ENCODE measurements around the gene ABCA13. TPM values are rescaled to one million over a fixed set of nuclear protein-coding genes. Genes with fewer than 3 reads are reported as not detected.
A peak's percentile ranks its signal among the peaks of the same experiment; 100 is the strongest.

The ABCA13 gene
- total RNA-seq = 0.35 TPM
- long read RNA-seq, partial matches to known transcripts = 1 of 1 reads
- long read RNA-seq, other reads (novel, unspliced or antisense) = 0 of 1 reads

GRCh38 chr7:48171202-48171601, at the start of gene ABCA13:
Gene ABCA13 (plus strand): TSS chr7:48171458. CDS start chr7:48171484, 26 bp downstream.
- intact Hi-C loops (cut with DNase I) = no loop called here
- TF ChIP-seq CTCF (IDR thresholded peaks at IDR 0.05) = no peak
- Histone ChIP-seq H3K4me3 (no peak within 1 kb of the TSS), H3K27me3 (no peaks in the 10 kb centered on the region), H3K36me3 (no peaks in the 10 kb centered on the region), H3K27ac (no peak within 1 kb of the TSS), H3K4me1 (no peaks in the 10 kb centered on the region), H3K9me3 (no peaks in the 10 kb centered on the region)
- ATAC-seq (peak; percentile 34), DNase-seq (no peak)

GRCh38 chr7:48126037-48126436, 45.2 kb upstream of the ABCA13 start:
- intact Hi-C loops (cut with DNase I) = no loop called here
- no peak for TF ChIP-seq CTCF (IDR thresholded peaks at IDR 0.05)
- Histone ChIP-seq H3K4me3 (no peak overlapping the region), H3K27me3 (no peaks in the 10 kb centered on the region), H3K36me3 (no peaks in the 10 kb centered on the region), H3K9me3 (no peaks in the 10 kb centered on the region), H3K4me1 (no peaks in the 10 kb centered on the region), H3K27ac (no peak overlapping the region)
- ATAC-seq (no peak), DNase-seq (no peak)

- H3K27ac ChIP-seq = no peak overlapping the region
- no peak overlapping the region for H3K4me3 ChIP-seq
- H3K9me3 ChIP-seq = no peaks in the 10 kb centered on the region
- no peak for DNase-seq
- no peaks in the 10 kb centered on the region for H3K36me3 ChIP-seq
- intact Hi-C loops (cut with DNase I) = no loop called here
- H3K4me1 ChIP-seq = no peaks in the 10 kb centered on the region
- ATAC-seq = no peak
- TF ChIP-seq CTCF (IDR thresholded peaks at IDR 0.05) = no peak
- no peaks in the 10 kb centered on the region for H3K27me3 ChIP-seq
Measured at GRCh38 chr7:48130658-48131108, 40.6 kb upstream of the ABCA13 start.

- ATAC-seq (no peak), DNase-seq (no peak)
- intact Hi-C loops (cut with DNase I) = no loop called here
- Histone ChIP-seq H3K9me3 (no peaks in the 10 kb centered on the region), H3K36me3 (no peaks in the 10 kb centered on the region), H3K4me3 (no peak overlapping the region), H3K4me1 (no peaks in the 10 kb centered on the region), H3K27me3 (no peaks in the 10 kb centered on the region), H3K27ac (no peak overlapping the region)
- TF ChIP-seq CTCF (IDR thresholded peaks at IDR 0.05) = no peak
Measured at GRCh38 chr7:48132792-48133191, 38.5 kb upstream of the ABCA13 start.

- Histone ChIP-seq H3K36me3 (no peaks in the 10 kb centered on the region), H3K4me3 (no peak overlapping the region), H3K4me1 (peaks cover 6% of the 10 kb centered on the region), H3K9me3 (no peaks in the 10 kb centered on the region), H3K27me3 (no peaks in the 10 kb centered on the region), H3K27ac (no peak overlapping the region)
- DNase-seq = no peak
- no peak for TF ChIP-seq CTCF (IDR thresholded peaks at IDR 0.05)
- ATAC-seq = no peak
- intact Hi-C loops (cut with DNase I) = no loop called here
Measured at GRCh38 chr7:48139459-48139858, 31.8 kb upstream of the ABCA13 start.
